PC-3 (cell line): ENCODE results near the gene REG1B.

Source experiments
- CTCF ChIP-seq: fragments of 300-600 bp; sonication (generic); conservative IDR thresholded peaks from 2 replicates; pipeline ENCODE4 v1.5.1; 2017; ENCODE audit warnings: antibody characterized with exemption, low read depth, mild to moderate bottlenecking, low read length
- EZH2phosphoT487 ChIP-seq: fragments of 300-600 bp; sonication (generic); IDR thresholded peaks from 2 replicates; pipeline ENCODE4 v1.6.1; 2018; ENCODE audit warnings: mild to moderate bottlenecking, antibody characterized with exemption, low read length, borderline replicate concordance

- TF ChIP-seq CTCF (no peak), EZH2phosphoT487 (no peak)
Observed at GRCh38 chr2:79116997-79117928, 29.5 kb upstream of the REG1B start.
